Gastroesophageal sphincter (tissue), 3 donors: Measurements from ENCODE around the gene AHR.
"Not testable (repeated sequence)": the region's sequence is repeated elsewhere in the genome, so short reads cannot be mapped to it uniquely, and the experiment has no call there.

Experiments
- CTCF ChIP-seq, 4 experiments: fragments of 200-600 bp in 2 of 4; fragments of 450-650 bp in 2 of 4; sonication (generic) in 1 of 4; IDR thresholded peaks; one replicate each; pipeline ENCODE4 v1.5.1; 2017 to 2019; ENCODE audit warnings: antibody characterized with exemption in 4 of 4, mild to moderate bottlenecking in 2 of 4, moderate library complexity in 2 of 4
- EP300 ChIP-seq: sonication (generic); formaldehyde crosslinking; IDR thresholded peaks from one replicate; pipeline ENCODE4 v1.6.1; 2017; ENCODE audit warnings: antibody characterized with exemption, mild to moderate bottlenecking
- POLR2A ChIP-seq, 2 donors: fragments of 450-650 bp; IDR thresholded peaks; one replicate each; pipeline ENCODE4 v1.6.1; 2017; ENCODE audit warnings: antibody characterized with exemption in 2 of 2, mild to moderate bottlenecking in 2 of 2, moderate library complexity in 1 of 2
- POLR2AphosphoS5 ChIP-seq: sonication (generic); formaldehyde crosslinking; IDR thresholded peaks from one replicate; pipeline ENCODE4 v1.6.1; 2017; ENCODE audit warnings: antibody characterized with exemption

- not testable (repeated sequence) for TF ChIP-seq CTCF (IDR thresholded peaks at IDR 0.05); POLR2A (IDR thresholded peaks at IDR 0.05); POLR2AphosphoS5; EP300
Observed at GRCh38 chr7:17353650-17354419, 55.4 kb downstream of the AHR start.
